NCI-H748 treated with DMSO at 0.1 percent for 48 hours (cell line): Measurements from ENCODE around the gene UBFD1.
"Not testable (repeated sequence)": the region's sequence is repeated elsewhere in the genome, so short reads cannot be mapped to it uniquely, and the experiment has no call there.

Experiments
- DNase-seq: peaks from one replicate; lab custom pipeline; 2025; lab: John Stamatoyannopoulos, UW

Gene UBFD1

DNA sequence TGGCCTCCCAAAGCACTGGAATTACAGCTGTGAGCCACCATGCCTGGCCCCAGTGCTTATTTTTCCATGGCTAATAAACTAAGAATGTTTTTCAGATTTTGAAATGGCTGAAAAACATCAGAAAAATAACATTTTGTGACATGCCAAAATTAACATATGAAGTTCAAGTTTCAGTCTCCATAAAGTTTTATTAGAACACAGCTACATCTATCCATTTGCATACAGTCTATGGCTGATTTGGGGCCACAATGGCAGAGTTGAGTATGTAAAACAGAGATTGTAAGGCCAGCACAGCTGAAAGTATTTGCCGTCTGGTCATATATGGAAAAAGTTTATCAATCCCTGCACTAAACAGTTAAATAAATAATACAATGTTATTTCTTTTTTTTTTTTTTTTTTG is 52.4 kb downstream of the UBFD1 start:
- DNase-seq, result no peak

DNA sequence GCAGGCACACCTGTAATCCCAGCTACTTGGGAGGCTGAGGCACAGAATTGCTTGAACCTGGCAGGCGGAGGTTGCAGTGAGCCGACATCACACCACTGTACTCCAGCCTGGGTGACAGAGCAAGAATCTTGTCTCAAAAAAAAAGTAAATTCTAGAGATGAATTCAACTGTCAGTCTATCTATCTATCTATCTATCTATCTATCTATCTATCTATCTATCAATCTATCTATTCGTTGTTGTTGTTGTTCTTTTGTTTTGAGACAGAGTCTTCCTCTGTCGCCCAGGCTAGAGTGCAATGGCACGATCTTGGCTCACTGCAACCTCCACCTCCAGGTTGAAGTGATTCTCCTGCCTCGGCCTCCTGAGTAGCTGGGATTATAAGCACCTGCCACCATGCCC is 53.4 kb downstream of the UBFD1 start:
- DNase-seq, result not testable (repeated sequence)

DNA sequence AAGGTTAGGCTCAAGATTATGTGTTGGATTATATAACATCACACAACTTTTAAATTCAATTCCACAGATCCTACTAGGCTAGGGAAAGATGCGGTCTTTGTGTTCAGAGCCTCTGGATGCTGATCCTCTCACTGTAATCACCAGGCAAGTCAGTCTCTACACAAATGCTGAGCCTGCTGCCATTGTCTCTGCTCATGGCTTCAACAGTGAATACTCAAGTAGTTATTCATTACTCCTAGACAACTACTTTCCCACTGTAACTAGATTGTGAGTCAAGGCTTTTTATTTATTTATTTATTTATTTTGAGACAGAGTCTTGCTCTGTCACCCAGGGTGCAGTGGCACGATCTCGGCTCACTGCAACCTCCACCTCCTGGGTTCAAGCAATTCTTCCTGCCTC is 54.4 kb downstream of the UBFD1 start:
- no peak for DNase-seq

DNA sequence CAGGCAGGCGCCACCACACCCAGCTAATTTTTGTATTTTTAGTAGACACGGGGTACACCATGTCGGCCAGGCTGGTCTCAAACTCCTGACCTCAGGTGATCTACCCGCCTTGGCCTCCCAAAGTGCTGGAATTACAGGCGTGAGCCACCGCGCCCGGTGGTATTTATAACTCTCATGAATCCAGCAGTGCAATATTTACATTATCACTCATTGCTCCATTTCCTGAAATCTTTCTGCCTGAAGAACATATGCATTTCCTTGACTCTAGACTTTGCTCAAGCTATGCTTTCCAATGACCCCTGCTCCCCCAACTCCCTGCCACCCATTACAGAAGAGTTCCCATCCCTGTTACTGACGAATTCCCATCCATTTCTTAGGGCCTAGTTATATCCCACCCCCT is 58.3 kb downstream of the UBFD1 start:
- no peak for DNase-seq
